Brain microvascular endothelial cell (primary cell): ENCODE data around the gene TSR3.

Source experiments
- DNase-seq: peaks from one replicate; pipeline ENCODE4 v3.0.0-alpha.2; 2020
- H3K27ac ChIP-seq: fragments of 250-450 bp; sonication (Bioruptor Pico); 2 replicates; pipeline ENCODE4 v1.5.1; 2020; ENCODE audit warnings: mild to moderate bottlenecking, moderate library complexity
- H3K27me3 ChIP-seq: fragments of 250-450 bp; sonication (Bioruptor Pico); replicated peaks from 2 replicates; pipeline ENCODE4 v1.5.1; 2020; ENCODE audit warnings: mild to moderate bottlenecking
- H3K36me3 ChIP-seq: fragments of 250-450 bp; sonication (Bioruptor Pico); replicated peaks from 2 replicates; pipeline ENCODE4 v1.5.1; 2020; ENCODE audit warnings: mild to moderate bottlenecking
- H3K4me3 ChIP-seq: 2 replicates; pipeline ENCODE4 v1.5.1; 2011; ENCODE audit warnings: low read depth, mild to moderate bottlenecking, control low read depth, low read length, moderate library complexity
- in situ Hi-C: cut with HindIII; loops from 2 replicates; pipeline ENCODE4 v1.10.0; 2017; ENCODE audit warnings: low sequenced_read_pairs, low pct_ligation_motif_present
- TF ChIP-seq, protein P1 (sequence below): IDR thresholded peaks from 2 replicates; pipeline ENCODE4 v1.5.1; 2011; ENCODE audit warnings: low read depth, mild to moderate bottlenecking, moderate library complexity, low read length, control low read depth, inconsistent platforms; ENCODE audit errors: missing control alignments

TSR3 gene

DNA sequence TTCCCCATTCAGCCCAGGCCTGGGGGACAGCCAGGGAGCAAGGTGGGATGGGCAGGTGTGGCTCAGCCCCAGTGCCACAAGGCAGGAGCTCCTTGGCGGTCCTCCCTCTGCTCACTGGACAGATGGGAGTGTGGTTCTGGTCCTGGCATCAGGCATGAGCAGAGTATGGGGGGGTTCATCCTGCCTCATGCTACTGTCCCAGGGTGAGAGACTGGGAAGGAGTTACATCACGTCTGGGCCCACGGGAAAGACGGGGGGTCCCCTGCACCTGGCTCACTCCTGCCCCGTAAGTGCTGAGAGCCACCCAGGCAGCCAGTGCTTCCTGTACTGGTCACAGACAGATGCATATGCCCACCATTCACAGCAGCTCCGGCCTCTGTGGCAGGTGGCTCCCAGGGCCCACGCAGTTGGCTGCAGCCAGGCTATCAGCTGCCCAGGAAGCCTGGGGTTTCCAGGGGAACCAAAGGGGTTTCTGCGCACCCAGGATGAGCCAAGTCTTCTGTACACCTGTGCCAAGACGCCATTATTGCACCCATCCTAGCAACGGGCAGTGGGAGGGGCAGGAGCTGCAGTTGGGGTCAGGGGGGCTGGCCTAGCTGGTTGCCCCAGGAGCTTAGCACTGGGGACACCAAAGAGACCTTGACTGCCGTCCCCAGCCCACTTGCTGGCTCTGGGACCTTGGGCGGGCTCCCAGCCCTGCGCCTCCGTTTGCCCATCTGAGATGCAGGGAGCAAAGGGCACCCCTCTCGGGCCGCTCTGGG lies 16.3 kb downstream of the TSR3 start:
- in situ Hi-C loops = no loop called here
- peaks cover 49% of the 10 kb centered on the region for H3K27me3 ChIP-seq
- TF ChIP-seq, protein P1, sequence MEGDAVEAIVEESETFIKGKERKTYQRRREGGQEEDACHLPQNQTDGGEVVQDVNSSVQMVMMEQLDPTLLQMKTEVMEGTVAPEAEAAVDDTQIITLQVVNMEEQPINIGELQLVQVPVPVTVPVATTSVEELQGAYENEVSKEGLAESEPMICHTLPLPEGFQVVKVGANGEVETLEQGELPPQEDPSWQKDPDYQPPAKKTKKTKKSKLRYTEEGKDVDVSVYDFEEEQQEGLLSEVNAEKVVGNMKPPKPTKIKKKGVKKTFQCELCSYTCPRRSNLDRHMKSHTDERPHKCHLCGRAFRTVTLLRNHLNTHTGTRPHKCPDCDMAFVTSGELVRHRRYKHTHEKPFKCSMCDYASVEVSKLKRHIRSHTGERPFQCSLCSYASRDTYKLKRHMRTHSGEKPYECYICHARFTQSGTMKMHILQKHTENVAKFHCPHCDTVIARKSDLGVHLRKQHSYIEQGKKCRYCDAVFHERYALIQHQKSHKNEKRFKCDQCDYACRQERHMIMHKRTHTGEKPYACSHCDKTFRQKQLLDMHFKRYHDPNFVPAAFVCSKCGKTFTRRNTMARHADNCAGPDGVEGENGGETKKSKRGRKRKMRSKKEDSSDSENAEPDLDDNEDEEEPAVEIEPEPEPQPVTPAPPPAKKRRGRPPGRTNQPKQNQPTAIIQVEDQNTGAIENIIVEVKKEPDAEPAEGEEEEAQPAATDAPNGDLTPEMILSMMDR = no peak
- H3K27ac ChIP-seq = no peak overlapping the region
- DNase-seq = no peak
- H3K36me3 ChIP-seq = no peaks in the 10 kb centered on the region
- H3K4me3 ChIP-seq = no peak overlapping the region

DNA sequence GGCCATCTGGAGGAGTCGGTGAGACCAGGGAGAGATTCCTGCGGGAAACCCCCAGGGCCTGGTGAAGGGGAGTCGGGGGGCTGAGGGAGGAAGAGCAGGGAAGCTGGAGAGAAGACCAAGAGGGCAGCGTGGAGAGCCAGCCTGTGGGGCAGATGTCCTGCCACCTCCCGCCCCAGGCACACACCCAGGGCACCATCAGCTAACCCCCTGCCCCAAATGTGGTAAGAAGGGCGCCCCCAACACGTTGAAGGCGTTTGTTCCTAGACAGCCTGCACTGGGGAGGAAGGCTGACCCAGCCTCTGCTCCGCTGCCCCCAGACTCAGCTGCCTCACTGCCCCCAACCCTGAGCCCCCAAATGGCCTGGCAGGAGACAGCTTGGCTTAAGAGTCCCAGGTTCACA lies 16.9 kb downstream of the TSR3 start:
- peaks cover 49% of the 10 kb centered on the region for H3K27me3 ChIP-seq
- no peak for DNase-seq
- H3K27ac ChIP-seq = no peak overlapping the region
- H3K36me3 ChIP-seq = no peaks in the 10 kb centered on the region
- no peak overlapping the region for H3K4me3 ChIP-seq
- in situ Hi-C loops = no loop called here
- TF ChIP-seq, protein P1 = no peak

DNA sequence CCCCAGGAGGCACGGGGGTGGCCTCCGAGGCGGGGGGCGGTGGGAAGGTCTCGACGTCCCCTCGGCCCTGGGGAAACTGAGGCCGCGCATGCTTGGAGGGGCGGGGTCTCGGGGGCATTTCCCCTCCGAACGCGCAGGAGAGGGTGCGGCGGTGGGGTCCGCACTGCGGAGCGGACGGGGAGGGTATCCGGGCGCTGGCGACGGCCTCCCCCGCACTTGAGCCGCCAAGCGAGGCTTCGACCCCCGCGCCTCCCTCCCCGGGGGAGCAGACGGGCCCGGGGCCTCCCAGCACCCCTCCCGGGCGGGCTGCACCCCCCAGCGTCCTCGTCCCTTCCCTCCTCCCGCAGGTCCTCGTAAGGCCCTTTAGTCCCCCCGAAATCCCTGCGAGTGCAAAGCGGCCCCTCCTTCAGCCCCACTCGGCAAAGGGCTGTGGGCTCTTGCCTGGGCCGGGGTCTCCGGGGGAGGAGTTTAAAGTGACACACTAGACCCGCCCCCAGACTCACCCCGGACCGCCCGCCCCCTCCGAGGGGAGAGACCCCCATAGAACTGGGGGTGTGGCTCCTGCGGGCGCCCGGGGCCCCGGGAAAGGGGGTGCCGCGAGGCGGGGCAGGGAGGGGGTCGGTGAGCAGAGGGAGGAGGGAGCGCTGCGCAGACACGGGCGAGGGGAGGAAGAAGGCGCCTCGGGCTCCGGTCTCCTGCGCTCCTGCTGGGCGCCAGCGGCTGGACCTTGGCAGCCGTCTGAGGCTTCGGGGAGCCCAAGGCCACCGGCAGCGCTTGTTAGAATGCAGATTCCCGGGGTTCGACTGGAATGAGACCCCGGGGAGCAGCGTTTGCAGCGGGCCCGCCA lies 17.6 kb downstream of the TSR3 start:
- H3K4me3 ChIP-seq = no peak overlapping the region
- TF ChIP-seq, protein P1 = no peak
- H3K27me3 ChIP-seq = peaks cover 49% of the 10 kb centered on the region
- in situ Hi-C loops = no loop called here
- DNase-seq = no peak
- H3K36me3 ChIP-seq = no peaks in the 10 kb centered on the region
- H3K27ac ChIP-seq = no peak overlapping the region

DNA sequence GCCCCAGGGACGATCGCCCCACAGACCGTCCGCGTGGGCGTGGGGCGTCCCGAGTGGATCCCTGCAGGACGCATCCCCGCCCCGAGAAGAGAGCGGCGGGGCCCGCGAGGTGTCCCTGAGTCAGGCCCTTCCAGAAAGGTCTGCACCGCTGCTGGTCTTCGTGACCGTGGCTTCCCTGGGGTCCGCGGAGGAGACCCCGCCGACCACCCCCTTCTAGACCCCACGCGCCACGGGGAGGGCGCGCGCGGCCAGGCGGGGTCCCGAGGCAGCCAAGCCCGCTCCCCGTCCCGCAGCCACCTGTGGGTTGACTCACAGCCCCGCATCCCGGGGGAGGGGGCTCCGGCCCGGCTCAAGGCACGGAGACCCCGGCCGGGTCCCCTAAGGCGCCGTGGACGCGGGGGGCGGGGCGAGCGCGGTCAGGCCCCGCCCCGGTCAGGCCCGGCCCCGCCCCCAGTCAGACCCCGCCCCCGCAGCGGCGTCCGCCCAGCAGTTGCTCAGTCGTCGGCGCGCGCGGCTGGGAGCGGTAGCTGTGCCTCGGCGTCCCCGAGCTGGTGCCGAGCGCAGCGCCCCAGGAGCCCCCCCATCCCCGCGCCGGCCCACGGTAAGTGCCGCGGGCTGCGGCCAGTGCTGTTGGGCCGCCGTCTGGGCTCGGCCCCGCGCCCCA lies 18.4 kb downstream of the TSR3 start, which contains the start of gene BAIAP3:
Gene BAIAP3, plus strand, starts transcription at position 497 of the 664 bp plus-strand sequence. CDS start 4,905 bp downstream, outside the sequence.
- no peak within 1 kb of the TSS for H3K27ac ChIP-seq
- in situ Hi-C loops = no loop called here
- H3K4me3 ChIP-seq = no peak within 1 kb of the TSS
- no peaks in the 10 kb centered on the region for H3K36me3 ChIP-seq
- DNase-seq = no peak
- TF ChIP-seq, protein P1 = no peak
- H3K27me3 ChIP-seq = peaks cover 49% of the 10 kb centered on the region

DNA sequence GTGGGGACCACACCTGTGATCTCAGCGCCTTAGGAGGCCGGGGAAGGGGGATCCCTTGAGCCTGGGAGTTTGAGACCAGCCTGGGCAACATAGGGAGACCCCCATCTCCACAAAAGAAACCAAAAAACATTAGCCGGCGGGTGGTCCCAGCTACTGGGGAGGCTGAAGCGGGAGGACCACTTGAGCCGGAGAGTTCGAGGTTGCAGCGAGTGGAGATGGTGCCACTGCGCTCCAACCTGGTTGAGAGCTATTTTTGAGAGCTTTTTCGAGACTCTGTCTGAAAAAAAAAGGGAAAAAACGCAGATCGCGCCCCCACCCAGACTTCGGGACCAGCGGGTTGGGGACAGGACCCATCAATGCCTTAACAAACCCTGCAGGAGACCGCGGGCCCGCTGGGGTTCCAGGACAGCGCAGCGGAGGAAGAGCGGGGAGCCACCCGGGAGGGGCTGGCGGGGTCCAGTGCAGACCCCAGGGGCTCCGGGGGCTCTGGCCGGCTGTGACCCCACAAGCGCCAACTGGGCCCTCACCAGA lies 19.0 kb downstream of the TSR3 start:
- TF ChIP-seq, protein P1 = no peak
- peaks cover 49% of the 10 kb centered on the region for H3K27me3 ChIP-seq
- no peaks in the 10 kb centered on the region for H3K36me3 ChIP-seq
- in situ Hi-C loops = no loop called here
- DNase-seq = no peak
- H3K27ac ChIP-seq = no peak overlapping the region
- H3K4me3 ChIP-seq = no peak overlapping the region
